Muscle layer of duodenum (tissue), 2 donors: ENCODE measurements around the gene MAGEB18.

Experiments used
- H3K27ac ChIP-seq: one replicate; pipeline ENCODE4 v1.7.0; 2013; ENCODE audit warnings: mild to moderate bottlenecking, low read length
- H3K27me3 ChIP-seq: one replicate; pipeline ENCODE4 v1.7.0; 2013; ENCODE audit warnings: low read depth, mild to moderate bottlenecking, control low read depth, low read length
- H3K36me3 ChIP-seq, 2 donors: one replicate each; pipeline ENCODE4 v1.7.0; 2013; ENCODE audit warnings: low read length in 2 of 2, control low read depth in 1 of 2, mild to moderate bottlenecking in 1 of 2; ENCODE audit not compliant: insufficient read depth in 2 of 2, control insufficient read depth in 1 of 2
- H3K4me1 ChIP-seq, 2 donors: one replicate each; pipeline ENCODE4 v1.7.0; 2013; ENCODE audit warnings: low read length in 2 of 2, mild to moderate bottlenecking in 2 of 2, control low read depth in 1 of 2, moderate library complexity in 1 of 2; ENCODE audit not compliant: insufficient read depth in 2 of 2, control insufficient read depth in 1 of 2
- H3K4me3 ChIP-seq, 2 donors: one replicate each; pipeline ENCODE4 v1.7.0; 2013; ENCODE audit warnings: low read length in 2 of 2, low read depth in 1 of 2, mild to moderate bottlenecking in 1 of 2
- H3K9me3 ChIP-seq, 2 donors: one replicate each; pipeline ENCODE4 v1.7.0; 2013; ENCODE audit warnings: low read length in 2 of 2, control low read depth in 1 of 2, mild to moderate bottlenecking in 1 of 2; ENCODE audit not compliant: control insufficient read depth in 1 of 2
- donor health status: healthy.

Gene MAGEB18

GRCh38 chrX:26138274-26138673 is at the start of gene MAGEB18:
Gene MAGEB18 (plus strand): TSS chrX:26138343. CDS start chrX:26138986, 643 bp downstream.
- H3K36me3 ChIP-seq, result no peaks in the 10 kb centered on the region

GRCh38 chrX:26100421-26100920 is 37.7 kb upstream of the MAGEB18 start:
- no peak overlapping the region for H3K4me3 ChIP-seq
- H3K27ac ChIP-seq, result no peak overlapping the region
- no peaks in the 10 kb centered on the region for H3K9me3 ChIP-seq
- no peaks in the 10 kb centered on the region for H3K36me3 ChIP-seq
- H3K4me1 ChIP-seq, result no peaks in the 10 kb centered on the region
- H3K27me3 ChIP-seq, result no peaks in the 10 kb centered on the region

More at GRCh38 chrX:26138274-26138673, at the start of gene MAGEB18:
- Histone ChIP-seq H3K4me1 (no peaks in the 10 kb centered on the region), H3K4me3 (no peak within 1 kb of the TSS), H3K9me3 (no peaks in the 10 kb centered on the region), H3K27me3 (no peaks in the 10 kb centered on the region), H3K27ac (no peak within 1 kb of the TSS)

GRCh38 chrX:26109142-26109541 is 29.0 kb upstream of the MAGEB18 start:
- H3K9me3 ChIP-seq, result no peaks in the 10 kb centered on the region
- no peaks in the 10 kb centered on the region for H3K36me3 ChIP-seq
- H3K4me1 ChIP-seq, result no peaks in the 10 kb centered on the region
- no peak overlapping the region for H3K4me3 ChIP-seq
- H3K27ac ChIP-seq, result no peak overlapping the region
- no peaks in the 10 kb centered on the region for H3K27me3 ChIP-seq

- no peaks in the 10 kb centered on the region for H3K27me3 ChIP-seq
- H3K36me3 ChIP-seq, result no peaks in the 10 kb centered on the region
- H3K4me3 ChIP-seq, result no peak overlapping the region
- no peaks in the 10 kb centered on the region for H3K4me1 ChIP-seq
- no peak overlapping the region for H3K27ac ChIP-seq
- no peaks in the 10 kb centered on the region for H3K9me3 ChIP-seq
These were observed 7.9 kb downstream of the MAGEB18 start for GRCh38 chrX:26146024-26146423.

GRCh38 chrX:26160301-26160700 is 22.2 kb downstream of the MAGEB18 start, which contains the start of gene MAGEB6B:
Gene MAGEB6B (plus strand): TSS chrX:26160601. CDS start chrX:26160601, 0 bp downstream.
- H3K27ac ChIP-seq, result no peak within 1 kb of the TSS
- no peaks in the 10 kb centered on the region for H3K27me3 ChIP-seq
- H3K4me3 ChIP-seq, result no peak within 1 kb of the TSS
- no peaks in the 10 kb centered on the region for H3K36me3 ChIP-seq
- H3K9me3 ChIP-seq, result no peaks in the 10 kb centered on the region
- no peaks in the 10 kb centered on the region for H3K4me1 ChIP-seq
